Uterus (tissue), 2 donors: ENCODE measurements around the gene ZDHHC12.

Experiments
- CTCF ChIP-seq, 4 experiments: fragments of 200-600 bp in 2 of 4; fragments of 450-650 bp in 2 of 4; sonication (generic) in 2 of 4; IDR thresholded peaks; one replicate each; pipeline ENCODE4 v1.5.1; 2016 to 2019; ENCODE audit warnings: antibody characterized with exemption in 4 of 4, mild to moderate bottlenecking in 2 of 4, moderate library complexity in 1 of 4
- POLR2A ChIP-seq, 2 donors: fragments of 450-650 bp; IDR thresholded peaks; one replicate each; pipeline ENCODE4 v1.6.1; 2016; ENCODE audit warnings: antibody characterized with exemption in 2 of 2, mild to moderate bottlenecking in 1 of 2, moderate library complexity in 1 of 2

GRCh38 chr9:128689820-128690683 lies 33.9 kb downstream of the ZDHHC12 start:
- no peak for TF ChIP-seq CTCF (IDR thresholded peaks at IDR 0.05)
- TF ChIP-seq POLR2A (IDR thresholded peaks at IDR 0.05), result no peak
